GM12878 (cell line): Measurements from ENCODE around the gene FRMD5. TPM values are rescaled to one million over a fixed set of nuclear protein-coding genes. Genes with fewer than 3 reads are reported as not detected.

Experiments
- ATAC-seq: fragments of 200-7000 bp; cut with Tn5 transposase; 3 replicates; pipeline ENCODE4 v1.9.1; 2020; ENCODE audit warnings: mild to moderate bottlenecking, moderate library complexity
- BruUV-seq: library from RNA; stranded (reverse); fragments of 400-500 nt; replicated peaks from 2 replicates; lab custom pipeline; 2021; lab: Mats Ljungman, UMichigan
- CTCF ChIA-PET: fragments of 300-600 bp; sonication (Branson Sonifier 250); formaldehyde crosslinking; extraction: SDS; loops from one replicate; lab custom pipeline; 2021; ENCODE audit warnings: inconsistent platforms; lab: Yijun Ruan, JAX
- POLR2A ChIA-PET: fragments of 350-600 bp; formaldehyde crosslinking; extraction: SDS; loops from one replicate; lab custom pipeline; 2021; ENCODE audit warnings: inconsistent platforms; lab: Charles Lee
- RAD21 ChIA-PET: fragments of 300-600 bp; sonication (Branson Sonifier 250); formaldehyde crosslinking; loops from one replicate; lab custom pipeline; 2023; ENCODE audit warnings: antibody characterized with exemption; ENCODE audit not compliant: unreplicated experiment; lab: Charles Lee
- SMC1A ChIA-PET: fragments of 300-600 bp; sonication (Branson Sonifier 250); formaldehyde crosslinking; loops from one replicate; lab custom pipeline; 2023; ENCODE audit not compliant: unreplicated experiment, uncharacterized antibody; lab: Charles Lee
- DNase-seq: peaks from one replicate; pipeline ENCODE4 v3.0.0-alpha.2; 2011; ENCODE audit warnings: low read depth, low spot score
- FAIRE-seq: peaks from 3 replicates; lab custom pipeline; 2011; peaks lifted over from hg19 to GRCh38; lab: Jason Lieb, UNC
- H2AFZ ChIP-seq: 2 replicates; pipeline ENCODE4 v1.6.0; 2011; ENCODE audit warnings: low read depth, low read length, control low read depth; ENCODE audit not compliant: control insufficient read depth
- H3K27ac ChIP-seq: 2 replicates; pipeline ENCODE4 v1.5.1; 2011; ENCODE audit warnings: control low read depth; ENCODE audit not compliant: control insufficient read depth, insufficient read depth
- H3K27me3 ChIP-seq, 2 experiments: replicated peaks in 1 of 2; 2 replicates each; pipeline versions ENCODE4 v1.6.0 to v1.6.1; 2011; ENCODE audit warnings: low read length in 1 of 2; ENCODE audit not compliant: control insufficient read depth in 2 of 2, insufficient read depth in 2 of 2
- H3K36me3 ChIP-seq, 2 experiments: 2 replicates each; pipeline ENCODE4 v1.5.1; 2011; ENCODE audit warnings: low read length in 1 of 2; ENCODE audit not compliant: control insufficient read depth in 2 of 2, insufficient read depth in 2 of 2
- H3K4me1 ChIP-seq: 2 replicates; pipeline ENCODE4 v1.6.1; 2011; ENCODE audit warnings: mild to moderate bottlenecking, low read length, moderate library complexity, mixed read lengths; ENCODE audit not compliant: control insufficient read depth, insufficient read depth
- H3K4me2 ChIP-seq: 2 replicates; pipeline ENCODE4 v1.6.0; 2011; ENCODE audit warnings: control low read depth; ENCODE audit not compliant: control insufficient read depth, insufficient read depth
- H3K4me3 ChIP-seq: fragments of 200-600 bp; sonication (generic); 2 replicates; pipeline ENCODE4 v1.5.1; 2016
- H3K79me2 ChIP-seq: 2 replicates; pipeline ENCODE4 v1.6.0; 2011; ENCODE audit warnings: low read length; ENCODE audit not compliant: control insufficient read depth, insufficient read depth
- H3K9ac ChIP-seq: 2 replicates; pipeline ENCODE4 v1.8.0; 2011; ENCODE audit warnings: low read length, control low read depth, mixed read lengths; ENCODE audit not compliant: control insufficient read depth, insufficient read depth
- H3K9me3 ChIP-seq: replicated peaks from 3 replicates; pipeline ENCODE4 v1.5.1; 2011; ENCODE audit warnings: mild to moderate bottlenecking, low read length; ENCODE audit not compliant: control insufficient read depth, insufficient read depth
- H4K20me1 ChIP-seq: 2 replicates; pipeline ENCODE4 v1.6.0; 2011; ENCODE audit not compliant: control insufficient read depth, insufficient read depth
- BCL11A ChIP-seq: IDR thresholded peaks from 2 replicates; pipeline ENCODE4 v1.6.1; 2011; ENCODE audit warnings: low read depth, low read length
- CBX3 ChIP-seq: fragments of 200-600 bp; sonication (generic); IDR thresholded peaks from 2 replicates; pipeline ENCODE4 v1.6.1; 2016; ENCODE audit warnings: low read depth, borderline replicate concordance
- FOXM1 ChIP-seq: IDR thresholded peaks from 2 replicates; pipeline ENCODE4 v1.6.1; 2012; ENCODE audit warnings: low read depth, mild to moderate bottlenecking, inconsistent platforms, low read length, moderate library complexity
- JUND ChIP-seq: IDR thresholded peaks from 2 replicates; pipeline ENCODE4 v1.6.1; 2012; ENCODE audit warnings: low read depth, mild to moderate bottlenecking, low read length, improper control_type of control experiment, moderate library complexity
- KDM1A ChIP-seq: fragments of 200-600 bp; sonication (generic); IDR thresholded peaks from 2 replicates; pipeline ENCODE4 v1.6.1; 2016; ENCODE audit warnings: borderline replicate concordance
- LARP7 ChIP-seq: fragments of 450-650 bp; IDR thresholded peaks from 2 replicates; pipeline ENCODE4 v1.6.1; 2017; ENCODE audit warnings: mild to moderate bottlenecking
- NFIC ChIP-seq: IDR thresholded peaks from 2 replicates; pipeline ENCODE4 v1.6.1; 2012; ENCODE audit warnings: low read depth, mild to moderate bottlenecking, inconsistent platforms, low read length, moderate library complexity
- PKNOX1 ChIP-seq: fragments of 450-650 bp; IDR thresholded peaks from 2 replicates; pipeline ENCODE4 v1.6.1; 2016; ENCODE audit warnings: mild to moderate bottlenecking
- POLR2AphosphoS5 ChIP-seq: IDR thresholded peaks from 2 replicates; pipeline ENCODE4 v1.6.1; 2011; ENCODE audit warnings: mild to moderate bottlenecking, low read length, inconsistent platforms
- RCOR1 ChIP-seq: conservative IDR thresholded peaks from 2 replicates; pipeline ENCODE4 v1.6.1; 2012; ENCODE audit warnings: low read depth, low read length, improper control_type of control experiment
- TBL1XR1 ChIP-seq: IDR thresholded peaks from 2 replicates; pipeline ENCODE4 v1.6.1; 2012; ENCODE audit warnings: low read depth, low read length, improper control_type of control experiment
- YBX1 ChIP-seq: fragments of 450-650 bp; IDR thresholded peaks from 2 replicates; pipeline ENCODE4 v1.6.1; 2016; ENCODE audit warnings: antibody characterized with exemption
- YY1 ChIP-seq: IDR thresholded peaks from 2 replicates; pipeline ENCODE4 v1.6.1; 2011; ENCODE audit warnings: low read depth, mild to moderate bottlenecking, low read length
- ZBTB33 ChIP-seq: fragments of 450-650 bp; IDR thresholded peaks from 2 replicates; pipeline ENCODE4 v1.6.1; 2017; ENCODE audit warnings: mild to moderate bottlenecking
- WGBS: methylation state at CpG from one replicate; pipeline ENCODE4 v1.1.6; 2016; ENCODE audit warnings: low lambda C conversion rate; ENCODE audit not compliant: insufficient replicate concordance, insufficient coverage; ENCODE audit errors: missing lambda C conversion rate; 5-methylcytosine and 5-hydroxymethylcytosine counted together
- in situ Hi-C: fragments of 300-500 bp; cut with MboI; formaldehyde crosslinking; loops from 9 replicates; pipeline ENCODE4 v1.14.3; 2018; ENCODE audit warnings: mixed read lengths
- intact Hi-C: fragments of 100-400 bp; cut with micrococcal nuclease; formaldehyde crosslinking; loops from one replicate; pipeline ENCODE4 v1.14.2; 2022; ENCODE audit not compliant: unreplicated experiment
- polyA plus RNA-seq, 11 experiments: library from polyadenylated mRNA; depleted of rRNA in 4 of 11; unstranded in 6 of 11; stranded (reverse) in 5 of 11; fragments of >200 nt; fragmentation: Nextera tagmentation in 4 of 11; fragmentation: Illumina TruSeq in 1 of 11; extraction: Ambion mirVana in 4 of 11; extraction: Trizol in 1 of 11; gene quantifications; 1 replicate in 1 of 11; 2 replicates in 10 of 11; pipeline versions ENCODE4 v1.2.1 to v1.2.3, GENCODE V29; 2011 to 2016; ENCODE audit warnings: inconsistent platforms in 2 of 11, missing spikeins in 2 of 11, low read depth in 1 of 11
- total RNA-seq, 4 experiments: library from RNA; depleted of rRNA in 3 of 4; stranded (reverse); fragments of >200 nt in 3 of 4; fragmentation: Illumina TruSeq in 1 of 4; extraction: Trizol in 1 of 4; gene quantifications; 2 replicates each; pipeline versions ENCODE4 v1.2.1 to v1.2.3, GENCODE V29; 2013 to 2021
- TF ChIP-seq, protein P1 (sequence below): IDR thresholded peaks from 2 replicates; pipeline ENCODE4 v1.6.1; 2011; ENCODE audit warnings: low read depth, mild to moderate bottlenecking, low read length, moderate library complexity, borderline replicate concordance; ENCODE audit errors: extremely low read depth

The FRMD5 gene
- total and polyA plus RNA-seq, 10 of the 15 experiments (the other 5 are each of a cell fraction or from before 2014, with no cell fraction given): 0.26 to 6.4 (median 0.68) TPM; not detected in 1

DNA sequence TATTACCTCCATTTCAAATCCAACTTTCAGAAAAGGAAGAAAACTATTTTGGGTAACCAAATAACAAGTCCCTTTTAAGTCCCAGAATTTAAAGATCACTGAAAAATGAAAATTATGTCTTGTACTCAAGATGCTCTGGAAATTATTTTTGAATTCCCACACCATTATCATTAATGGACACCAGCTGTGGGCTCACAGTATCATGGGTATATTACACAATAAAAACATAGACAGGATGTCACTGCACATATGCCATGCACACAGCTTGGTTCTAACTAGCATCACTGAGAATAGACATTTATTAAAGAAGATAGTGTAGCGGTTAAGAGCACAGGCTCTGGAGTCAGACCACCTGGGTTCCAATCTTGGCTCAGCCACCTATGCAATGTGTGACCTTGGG, 130.4 kb downstream of the FRMD5 start:
- intact Hi-C loops: loop anchor here (5.0 kb wide), 2 partner anchors 153 to 253 kb away; no protein-coding TSS in a partner anchor
- no peak overlapping the region for H3K9ac ChIP-seq
- ChIA-PET SMC1A (interaction anchor here (1.1 to 3.9 kb wide), 4 partner anchors 125 to 437 kb away, joined by 3 to 63 read pairs (median 4); no protein-coding TSS in a partner anchor), POLR2A (no interaction called here), CTCF (interaction anchor here (0.7 to 4.3 kb wide), 8 partner anchors 11 to 254 kb away, joined by 3 to 115 read pairs (median 11); no protein-coding TSS in a partner anchor), RAD21 (interaction anchor here (1.0 to 3.0 kb wide), 2 partner anchors 21 to 161 kb away, joined by 3 to 35 read pairs; no protein-coding TSS in a partner anchor)
- DNase-seq (no peak), ATAC-seq (no peak), FAIRE-seq (no peak)
- H3K79me2 ChIP-seq: no peaks in the 10 kb centered on the region
- BruUV-seq: no TSS peak
- no peaks in the 10 kb centered on the region for H4K20me1 ChIP-seq
- H3K36me3 ChIP-seq: no peaks in the 10 kb centered on the region
- no peaks in the 10 kb centered on the region for H3K27me3 ChIP-seq
- 94% methylated on average over 1 of the region's 1 CpG for WGBS
- H3K4me3 ChIP-seq: no peak overlapping the region
- in situ Hi-C loops: loop anchor here (5.0 kb wide), 1 partner anchor 162 kb away; no protein-coding TSS in a partner anchor
- no peak overlapping the region for H3K4me2 ChIP-seq
- no peak overlapping the region for H3K27ac ChIP-seq
- TF ChIP-seq YY1 (no peak), PKNOX1 (no peak), YBX1 (no peak), JUND (no peak), KDM1A (no peak), RCOR1 (no peak), TBL1XR1 (no peak), ZBTB33 (no peak), NFIC (no peak), CBX3 (no peak), FOXM1 (no peak), POLR2AphosphoS5 (no peak), LARP7 (no peak), BCL11A (no peak)
- TF ChIP-seq, protein P1, sequence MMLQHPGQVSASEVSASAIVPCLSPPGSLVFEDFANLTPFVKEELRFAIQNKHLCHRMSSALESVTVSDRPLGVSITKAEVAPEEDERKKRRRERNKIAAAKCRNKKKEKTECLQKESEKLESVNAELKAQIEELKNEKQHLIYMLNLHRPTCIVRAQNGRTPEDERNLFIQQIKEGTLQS: no peak
- TF ChIP-seq, all 136 proteins: peak for 0
- Histone ChIP-seq H3K4me1 (no peaks in the 10 kb centered on the region), H2AFZ (no peak overlapping the region), H3K9me3 (no peaks in the 10 kb centered on the region)
